Transverse colon (tissue), 3 donors: Measurements from ENCODE around the gene CRY1.

Experiments used
- CTCF ChIP-seq, 5 experiments: fragments of 200-600 bp in 3 of 5; fragments of 450-650 bp in 2 of 5; sonication (generic) in 3 of 5; IDR thresholded peaks; 1 replicate in 2 of 5; 2 replicates in 3 of 5; pipeline ENCODE4 v1.5.1; 2016 to 2017; ENCODE audit warnings: antibody characterized with exemption in 5 of 5, inconsistent platforms in 3 of 5, mild to moderate bottlenecking in 2 of 5, moderate library complexity in 1 of 5
- EP300 ChIP-seq: sonication (generic); formaldehyde crosslinking; IDR thresholded peaks from one replicate; pipeline ENCODE4 v1.6.1; 2017; ENCODE audit warnings: antibody characterized with exemption, low read depth

GRCh38 chr12:107101651-107102050 lies 8.3 kb upstream of the CRY1 start:
- TF ChIP-seq CTCF (IDR thresholded peaks at IDR 0.05) (no peak), EP300 (no peak)
